Ectodermal cell (in vitro differentiated cells): Measurements from ENCODE around the gene DUSP18.
"Not testable (repeated sequence)": the region's sequence is repeated elsewhere in the genome, so short reads cannot be mapped to it uniquely, and the experiment has no call there.

ENCODE experiments used
- H3K27ac ChIP-seq: 2 replicates; pipeline ENCODE4 v1.7.0; 2013; ENCODE audit warnings: mild to moderate bottlenecking, low read depth, low read length; ENCODE audit not compliant: insufficient read depth, poor library complexity, severe bottlenecking
- H3K27me3 ChIP-seq: 2 replicates; pipeline ENCODE4 v1.7.0; 2013; ENCODE audit warnings: mild to moderate bottlenecking, low read length; ENCODE audit not compliant: insufficient read depth, control insufficient read depth, poor library complexity, severe bottlenecking
- H3K36me3 ChIP-seq: one replicate; pipeline ENCODE4 v1.7.0; 2013; ENCODE audit warnings: low read length; ENCODE audit not compliant: control insufficient read depth, insufficient read depth
- H3K4me1 ChIP-seq: one replicate; pipeline ENCODE4 v1.7.0; 2013; ENCODE audit warnings: low read length; ENCODE audit not compliant: control insufficient read depth, insufficient read depth
- H3K4me3 ChIP-seq: 2 replicates; pipeline ENCODE4 v1.7.0; 2013; ENCODE audit warnings: low read depth, low read length, control low read depth; ENCODE audit not compliant: insufficient read depth
- H3K9me3 ChIP-seq: 2 replicates; pipeline ENCODE4 v1.7.0; 2013; ENCODE audit warnings: mild to moderate bottlenecking, low read length, moderate library complexity; ENCODE audit not compliant: control insufficient read depth
- WGBS, 2 experiments: methylation state at CpG; one replicate each; pipeline ENCODE4 v1.1.7; 2013; ENCODE audit warnings: missing lambda C conversion rate in 2 of 2; 5-methylcytosine and 5-hydroxymethylcytosine counted together

The DUSP18 gene

DNA sequence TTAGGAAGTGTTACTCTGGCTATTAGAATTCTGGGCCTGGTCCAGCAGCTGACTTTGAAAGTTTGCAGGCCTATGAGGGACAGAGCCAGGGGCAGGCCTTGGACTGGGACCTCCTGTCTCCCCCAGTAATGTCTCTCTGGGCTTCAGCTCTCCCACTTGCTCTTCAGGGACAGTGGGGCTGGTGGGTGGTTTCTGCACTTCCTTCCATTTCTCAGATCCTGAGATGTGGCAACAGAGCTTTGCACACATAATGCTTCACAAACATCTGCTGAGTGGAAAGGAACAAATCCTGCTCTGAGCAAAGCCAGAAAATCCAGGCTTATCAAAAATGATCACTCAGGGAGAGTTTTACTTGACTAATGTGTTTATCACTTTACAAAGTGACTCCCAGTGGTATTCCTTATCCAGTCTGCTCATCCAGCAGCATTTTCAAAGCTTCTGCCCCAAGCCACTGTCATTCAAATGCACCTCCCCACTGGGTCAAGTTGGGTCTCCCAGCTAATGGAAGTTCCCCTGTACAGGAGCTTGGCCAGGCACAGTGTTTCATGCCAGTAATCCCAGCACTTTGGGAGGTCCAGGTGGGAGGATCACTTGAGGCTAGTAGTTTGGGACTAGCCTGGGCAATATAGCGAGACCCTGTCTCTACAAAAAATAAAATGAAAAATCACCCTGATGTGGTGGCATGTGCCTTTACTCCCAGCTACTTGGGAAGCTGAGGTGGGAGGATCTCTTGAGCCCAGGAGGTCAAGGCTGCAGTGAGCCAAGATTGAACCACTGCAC is 13.5 kb upstream of the DUSP18 start:
- no peak overlapping the region for H3K4me3 ChIP-seq
- peaks cover 6% of the 10 kb centered on the region for H3K4me1 ChIP-seq
- H3K36me3 ChIP-seq, result no peaks in the 10 kb centered on the region
- no peaks in the 10 kb centered on the region for H3K9me3 ChIP-seq
- 94 to 100% methylated on average over 1 of the region's 1 CpG for WGBS, 2 experiments
- H3K27ac ChIP-seq, result no peak overlapping the region
- no peaks in the 10 kb centered on the region for H3K27me3 ChIP-seq

DNA sequence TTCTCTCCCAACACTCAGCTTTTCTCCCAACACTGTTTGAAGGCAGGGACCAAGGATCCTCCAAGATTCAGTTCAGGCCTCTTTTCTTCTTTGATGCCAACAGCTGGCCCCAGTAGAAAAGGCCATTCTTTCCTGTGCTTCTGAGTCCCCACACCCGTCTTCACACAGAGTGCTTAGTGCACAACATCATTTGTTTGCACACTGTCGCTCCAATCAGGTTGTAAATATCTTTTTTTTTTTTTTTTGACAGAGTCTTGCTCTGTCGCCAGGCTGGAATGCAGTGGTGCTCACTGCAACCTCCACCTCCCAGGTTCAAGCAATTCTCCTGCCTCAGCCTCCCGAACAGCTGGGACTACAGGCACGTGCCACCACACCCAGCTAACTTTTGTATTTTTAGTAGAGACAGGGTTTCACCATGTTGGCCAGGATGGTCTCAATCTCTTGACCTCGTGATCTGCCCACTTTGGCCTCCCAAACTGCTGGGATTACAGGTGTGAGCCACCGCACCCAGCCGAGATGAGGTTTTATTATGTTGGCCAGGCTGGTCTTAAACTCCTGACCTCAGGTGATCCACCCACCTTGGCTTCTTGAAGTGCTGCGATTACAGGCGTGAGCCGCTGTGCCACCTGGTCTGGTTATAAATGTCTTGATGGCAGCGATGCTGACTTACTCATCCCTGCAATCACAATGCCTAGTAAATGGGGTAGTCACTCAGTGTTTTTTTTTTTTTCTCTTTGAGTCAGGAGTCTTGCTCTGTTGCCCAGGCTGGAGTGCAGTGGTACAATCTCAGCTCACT is 12.4 kb upstream of the DUSP18 start:
- not testable (repeated sequence) for H3K27ac ChIP-seq, H3K27me3 ChIP-seq, H3K4me1 ChIP-seq, H3K4me3 ChIP-seq, H3K36me3 ChIP-seq, H3K9me3 ChIP-seq
- WGBS, 2 experiments, result 78 to 82% methylated on average over 12 of the region's 12 CpGs

DNA sequence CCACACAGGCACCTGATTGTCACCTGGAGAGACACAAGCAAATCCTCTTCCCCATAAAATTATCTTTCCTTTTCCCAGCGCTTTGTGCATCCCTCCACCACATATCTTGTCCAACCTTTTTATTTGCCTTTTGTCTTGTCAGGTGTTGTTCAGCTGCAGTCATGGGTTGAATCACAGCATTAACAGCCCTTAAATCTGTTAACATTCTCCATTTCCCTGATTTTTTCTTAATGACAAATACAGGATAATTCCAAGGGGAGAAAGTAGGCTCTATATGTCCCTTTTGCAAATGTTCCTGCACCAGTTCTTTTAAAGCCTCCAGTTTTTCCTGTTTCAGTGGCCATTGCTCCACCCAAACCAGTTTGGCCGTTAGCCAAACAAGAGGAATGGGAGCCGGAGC is 8.9 kb upstream of the DUSP18 start:
- not testable (repeated sequence) for H3K4me1 ChIP-seq, H3K27ac ChIP-seq, H3K36me3 ChIP-seq, H3K9me3 ChIP-seq, H3K4me3 ChIP-seq, H3K27me3 ChIP-seq
- WGBS, 2 experiments, result 94 to 96% methylated on average over 3 of the region's 3 CpGs

DNA sequence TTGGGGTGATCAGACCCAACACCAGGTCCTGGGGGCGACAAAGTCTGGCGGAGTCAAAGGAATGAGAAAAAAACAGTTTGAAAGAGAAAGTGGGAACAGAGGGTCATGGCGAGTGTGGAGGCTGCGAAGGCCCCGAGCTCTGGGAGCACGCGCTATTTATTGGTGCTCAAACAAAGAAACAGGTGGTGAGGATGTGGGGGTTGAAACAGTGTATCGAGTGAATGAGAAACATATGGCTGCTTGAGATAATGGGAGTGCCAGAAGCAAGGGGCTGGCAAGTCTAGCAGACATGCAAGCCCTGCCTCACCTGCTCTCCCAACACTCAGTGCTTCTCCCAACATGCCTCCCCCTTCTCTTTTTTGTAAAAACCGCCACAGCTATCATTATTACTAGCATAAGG is 7.8 kb upstream of the DUSP18 start:
- H3K36me3 ChIP-seq, result no peaks in the 10 kb centered on the region
- peaks cover 6% of the 10 kb centered on the region for H3K4me1 ChIP-seq
- no peak overlapping the region for H3K27ac ChIP-seq
- H3K9me3 ChIP-seq, result no peaks in the 10 kb centered on the region
- 90 to 91% methylated on average over 9 of the region's 9 CpGs for WGBS, 2 experiments
- no peak overlapping the region for H3K4me3 ChIP-seq
- H3K27me3 ChIP-seq, result no peaks in the 10 kb centered on the region

DNA sequence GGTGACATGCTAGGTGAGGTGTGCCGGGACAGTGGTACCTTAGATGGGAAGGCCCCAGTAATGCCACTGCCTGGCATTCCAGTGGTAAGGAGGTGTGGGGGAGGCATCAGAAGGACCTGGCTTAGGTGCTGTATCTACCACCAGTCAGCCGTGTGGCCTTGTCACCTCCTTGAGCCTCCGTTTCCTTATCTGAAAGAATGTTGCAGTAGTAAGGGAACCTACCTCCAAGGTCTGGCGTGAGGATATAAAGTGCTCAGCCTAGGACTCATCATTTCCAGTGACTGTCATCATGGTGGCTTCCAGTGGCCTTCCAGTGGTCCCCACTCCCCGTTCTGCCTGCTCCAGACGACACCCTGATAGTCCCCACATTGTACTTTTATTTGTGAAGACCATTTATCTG is 6.8 kb upstream of the DUSP18 start:
- Histone ChIP-seq H3K4me1 (peaks cover 6% of the 10 kb centered on the region), H3K4me3 (no peak overlapping the region), H3K9me3 (no peaks in the 10 kb centered on the region), H3K36me3 (no peaks in the 10 kb centered on the region), H3K27ac (no peak overlapping the region), H3K27me3 (peaks cover 6% of the 10 kb centered on the region)
- WGBS, 2 experiments, result 96% methylated on average over 6 of the region's 6 CpGs

DNA sequence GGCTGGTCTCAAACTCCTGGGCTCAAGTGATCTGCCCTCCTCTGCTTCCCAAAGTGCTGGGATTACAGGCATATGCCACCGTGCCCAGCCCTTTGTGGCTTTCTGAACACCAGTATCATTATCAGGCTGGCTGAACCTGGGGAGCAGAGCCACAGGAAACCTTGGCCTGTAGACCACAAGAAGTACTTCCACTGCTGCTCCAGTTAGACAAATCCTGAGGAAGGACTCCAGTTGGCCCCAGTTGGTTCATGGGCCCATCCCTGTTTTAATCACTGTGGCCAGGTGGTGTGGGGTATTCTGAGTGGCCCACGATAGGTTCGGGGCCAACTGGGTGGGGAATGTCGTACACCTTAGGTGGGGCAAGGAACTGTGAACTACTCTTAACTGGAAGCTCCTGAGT is 5.5 kb upstream of the DUSP18 start:
- no peak overlapping the region for H3K27ac ChIP-seq
- no peaks in the 10 kb centered on the region for H3K9me3 ChIP-seq
- H3K27me3 ChIP-seq, result peaks cover 18% of the 10 kb centered on the region
- peaks cover 6% of the 10 kb centered on the region for H3K4me1 ChIP-seq
- 93 to 95% methylated on average over 4 of the region's 4 CpGs for WGBS, 2 experiments
- H3K36me3 ChIP-seq, result no peaks in the 10 kb centered on the region
- no peak overlapping the region for H3K4me3 ChIP-seq

DNA sequence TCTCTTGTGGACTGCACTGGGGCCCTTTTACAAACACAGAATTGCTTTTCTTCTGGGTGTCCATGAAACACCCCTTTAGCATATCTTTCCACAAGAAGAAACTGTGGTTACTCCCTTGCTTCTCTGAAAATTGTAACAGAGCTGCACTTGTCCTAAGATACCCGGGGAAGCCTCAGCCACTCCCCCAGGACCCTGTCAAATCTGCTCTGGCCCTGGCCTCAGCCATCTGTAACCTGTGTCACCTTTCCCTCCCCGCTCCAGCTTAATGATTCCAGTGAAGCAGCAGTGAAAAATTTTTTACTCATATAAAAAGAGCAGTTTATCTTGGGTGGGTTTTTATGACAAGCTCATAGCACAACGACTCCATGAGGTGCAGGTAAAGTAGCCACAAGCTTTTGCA is 3.4 kb upstream of the DUSP18 start:
- WGBS, 2 experiments, result 82 to 90% methylated on average over 3 of the region's 3 CpGs
- Histone ChIP-seq H3K4me1 (peaks cover 6% of the 10 kb centered on the region), H3K4me3 (no peak overlapping the region), H3K27me3 (peaks cover 19% of the 10 kb centered on the region), H3K36me3 (no peaks in the 10 kb centered on the region), H3K27ac (no peak overlapping the region), H3K9me3 (no peaks in the 10 kb centered on the region)

DNA sequence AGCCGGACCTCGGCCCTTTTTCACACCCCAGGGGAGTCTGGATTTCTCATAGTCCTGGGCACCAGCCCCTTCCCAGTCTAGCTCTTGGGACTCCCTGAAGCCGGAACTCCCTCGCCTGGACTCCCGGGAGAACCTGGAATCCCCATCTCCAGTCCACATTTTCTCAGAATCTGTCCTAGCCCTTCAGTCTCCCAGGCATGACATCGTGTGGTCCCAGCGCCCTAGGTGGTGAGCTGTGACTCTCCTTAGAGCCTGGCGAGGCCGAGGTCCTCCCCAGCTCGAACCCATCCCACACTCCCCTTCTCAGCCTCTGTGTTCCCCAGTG is 673 bp upstream of the DUSP18 start:
- peaks cover 19% of the 10 kb centered on the region for H3K27me3 ChIP-seq
- H3K4me3 ChIP-seq, result peak overlapping the region; percentile 57
- WGBS, 2 experiments, result 12 to 15% methylated on average over 10 of the region's 10 CpGs
- peaks cover 6% of the 10 kb centered on the region for H3K4me1 ChIP-seq
- no peaks in the 10 kb centered on the region for H3K36me3 ChIP-seq
- no peaks in the 10 kb centered on the region for H3K9me3 ChIP-seq
- H3K27ac ChIP-seq, result no peak overlapping the region

DNA sequence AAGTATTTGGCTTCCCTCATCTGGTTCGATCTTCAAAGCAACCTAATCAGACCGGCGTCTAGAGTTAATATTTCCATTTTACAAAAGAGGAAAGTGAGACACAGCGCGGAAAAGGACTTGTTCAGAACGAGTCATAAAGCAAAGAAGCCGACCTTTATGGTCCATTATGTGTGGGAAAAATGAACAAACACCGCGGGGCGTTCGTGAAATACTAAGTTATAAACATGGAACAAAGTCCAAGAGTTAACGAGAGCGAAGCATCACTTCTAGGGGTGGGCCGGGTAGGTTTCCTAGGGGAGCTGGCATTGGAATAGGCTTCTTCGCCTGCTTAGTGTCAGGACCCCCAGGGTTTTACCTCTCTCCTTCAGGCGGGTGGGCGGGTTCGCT is 575 bp downstream of the DUSP18 start:
- 25 to 27% methylated on average over 18 of the region's 18 CpGs for WGBS, 2 experiments
- H3K4me1 ChIP-seq, result peaks cover 6% of the 10 kb centered on the region
- H3K27me3 ChIP-seq, result peaks cover 19% of the 10 kb centered on the region
- no peaks in the 10 kb centered on the region for H3K36me3 ChIP-seq
- H3K4me3 ChIP-seq, result peak overlapping the region; percentile 57
- no peak overlapping the region for H3K27ac ChIP-seq
- no peaks in the 10 kb centered on the region for H3K9me3 ChIP-seq

DNA sequence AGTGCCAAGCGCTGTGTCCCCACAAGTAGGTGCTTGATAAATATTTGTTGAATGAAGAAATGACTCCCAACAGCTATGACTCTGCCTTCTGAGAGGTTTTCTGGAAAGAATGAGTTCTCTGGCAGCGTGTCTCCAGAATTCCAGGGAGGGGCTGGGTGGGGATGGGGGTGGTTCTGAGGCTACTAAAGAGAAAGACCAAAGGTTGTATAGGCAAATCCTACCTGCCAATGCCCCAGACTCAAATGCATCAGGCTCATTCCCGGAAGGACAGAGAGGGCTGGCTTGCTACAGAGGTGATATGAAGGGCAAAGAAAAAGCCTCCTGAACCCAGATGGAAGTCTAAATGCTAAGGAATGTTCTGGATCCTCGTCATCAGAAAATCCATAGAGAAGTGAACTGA is 1.9 kb downstream of the DUSP18 start:
- Histone ChIP-seq H3K9me3 (no peaks in the 10 kb centered on the region), H3K27ac (no peak overlapping the region), H3K27me3 (peaks cover 19% of the 10 kb centered on the region), H3K36me3 (no peaks in the 10 kb centered on the region), H3K4me1 (peaks cover 6% of the 10 kb centered on the region), H3K4me3 (no peak overlapping the region)
- WGBS, 2 experiments, result 91 to 95% methylated on average over 4 of the region's 4 CpGs
